Heart left ventricle (tissue), 13 donors: ENCODE measurements around the gene HEBP2.

Source experiments
- POLR2A ChIP-seq, 2 donors: fragments of 450-650 bp; IDR thresholded peaks; one replicate each; pipeline ENCODE4 v1.6.1; 2017; ENCODE audit warnings: antibody characterized with exemption in 2 of 2, mild to moderate bottlenecking in 2 of 2, moderate library complexity in 2 of 2
- TF ChIP-seq, protein P1 (sequence below), 12 donors: fragments of 200-600 bp; sonication (generic) in 4 of 12; IDR thresholded peaks; one replicate each; pipeline versions ENCODE4 v1.5.0 to v1.8.0; 2018 to 2022; ENCODE audit warnings: antibody characterized with exemption in 12 of 12, mild to moderate bottlenecking in 5 of 12
- donor health status: ischemic (EF 13 %, LVEDD 7.1; RV severe dilation, severe dysfunction).
- donor health status: DM: no; HTN: yes; CAD: no.
- donor health status: DM: no; HTN: no; CAD: no.
- donor health status: ischemic (EF 25% LVEDD 6.9; RV normal size, moderate dysfunction).
- donor health status: ischemic (EF 25% LVEDD 5.7; RV mildly dilated, moderate dysfunction).
- donor health status: ischemic (EF 35%, LVEDD 5.7; RV mildly dilated, moderate dysfunction).
- donor health status: nonischemic (EF 11% LVEDD 7.7; RV severe dilation, severe dysfunction).
- donor health status: DM: yes; HTN: yes; CAD: no.
- donor health status: PGD.
- donor health status: ischemic (EF 29% LVEDD 5.4; RV normal size, mild dysfunction).
- donor health status: nonischemic (EF 23%, LVEDD 6.1; RV moderate dilation, normal function).

GRCh38 chr6:138424004-138424904 is 20.2 kb downstream of the HEBP2 start:
- TF ChIP-seq, protein P1, sequence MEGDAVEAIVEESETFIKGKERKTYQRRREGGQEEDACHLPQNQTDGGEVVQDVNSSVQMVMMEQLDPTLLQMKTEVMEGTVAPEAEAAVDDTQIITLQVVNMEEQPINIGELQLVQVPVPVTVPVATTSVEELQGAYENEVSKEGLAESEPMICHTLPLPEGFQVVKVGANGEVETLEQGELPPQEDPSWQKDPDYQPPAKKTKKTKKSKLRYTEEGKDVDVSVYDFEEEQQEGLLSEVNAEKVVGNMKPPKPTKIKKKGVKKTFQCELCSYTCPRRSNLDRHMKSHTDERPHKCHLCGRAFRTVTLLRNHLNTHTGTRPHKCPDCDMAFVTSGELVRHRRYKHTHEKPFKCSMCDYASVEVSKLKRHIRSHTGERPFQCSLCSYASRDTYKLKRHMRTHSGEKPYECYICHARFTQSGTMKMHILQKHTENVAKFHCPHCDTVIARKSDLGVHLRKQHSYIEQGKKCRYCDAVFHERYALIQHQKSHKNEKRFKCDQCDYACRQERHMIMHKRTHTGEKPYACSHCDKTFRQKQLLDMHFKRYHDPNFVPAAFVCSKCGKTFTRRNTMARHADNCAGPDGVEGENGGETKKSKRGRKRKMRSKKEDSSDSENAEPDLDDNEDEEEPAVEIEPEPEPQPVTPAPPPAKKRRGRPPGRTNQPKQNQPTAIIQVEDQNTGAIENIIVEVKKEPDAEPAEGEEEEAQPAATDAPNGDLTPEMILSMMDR (IDR thresholded peaks at IDR 0.05) = no peak
- TF ChIP-seq POLR2A (IDR thresholded peaks at IDR 0.05) = no peak
